Panc1 (cell line): ENCODE results near the gene SPINK1. TPM values are rescaled to one million over a fixed set of nuclear protein-coding genes. Genes with fewer than 3 reads are reported as not detected.

Experiments used
- ATAC-seq: fragments of 200-7000 bp; cut with Tn5 transposase; 2 replicates; pipeline ENCODE4 v1.9.1; 2020; ENCODE audit warnings: mild to moderate bottlenecking, moderate library complexity
- BruUV-seq: library from RNA; stranded (reverse); fragments of 400-500 nt; replicated peaks from 2 replicates; lab custom pipeline; 2021; lab: Mats Ljungman, UMichigan
- CTCF ChIA-PET: fragments of 300-600 bp; sonication (Branson Sonifier 250); formaldehyde crosslinking; loops from one replicate; lab custom pipeline; 2022; ENCODE audit warnings: antibody characterized with exemption; lab: Charles Lee
- POLR2A ChIA-PET: fragments of 300-600 bp; sonication (Branson Sonifier 250); formaldehyde crosslinking; loops from one replicate; lab custom pipeline; 2022; ENCODE audit warnings: antibody characterized with exemption; lab: Charles Lee
- DNase-seq: peaks from one replicate; pipeline ENCODE4 v3.0.0-alpha.2; 2010; ENCODE audit warnings: low read depth, low spot score
- H3K27ac ChIP-seq: 2 replicates; pipeline ENCODE4 v1.5.1; 2011; ENCODE audit warnings: mild to moderate bottlenecking, low read length, inconsistent platforms
- H3K27me3 ChIP-seq: fragments of 200-500 bp; sonication (Bioruptor generic); 2 replicates; pipeline ENCODE4 v1.6.0; 2014; ENCODE audit warnings: low read length, inconsistent platforms; ENCODE audit not compliant: control insufficient read depth, insufficient read depth
- H3K36me3 ChIP-seq: fragments of 200-500 bp; sonication (Bioruptor generic); 2 replicates; pipeline ENCODE4 v1.5.1; 2014; ENCODE audit warnings: inconsistent platforms, mild to moderate bottlenecking, low read length, moderate library complexity; ENCODE audit not compliant: control insufficient read depth, insufficient read depth
- H3K4me1 ChIP-seq: 2 replicates; pipeline ENCODE4 v1.5.1; 2011; ENCODE audit warnings: inconsistent platforms, mild to moderate bottlenecking, low read length, moderate library complexity; ENCODE audit not compliant: control insufficient read depth, insufficient read depth
- H3K4me3 ChIP-seq, 2 experiments: 2 replicates each; pipeline ENCODE4 v1.5.1; 2011 to 2012; ENCODE audit warnings: low read depth in 2 of 2, low read length in 2 of 2, mild to moderate bottlenecking in 2 of 2, inconsistent platforms in 1 of 2, moderate library complexity in 1 of 2
- H3K9me3 ChIP-seq: fragments of 200-500 bp; sonication (Bioruptor generic); 2 replicates; pipeline ENCODE4 v1.5.1; 2014; ENCODE audit warnings: low read depth, mild to moderate bottlenecking, inconsistent platforms, low read length, moderate library complexity; ENCODE audit not compliant: control insufficient read depth, insufficient read depth
- POLR2AphosphoS5 ChIP-seq: IDR thresholded peaks from 2 replicates; pipeline ENCODE4 v1.6.1; 2012; ENCODE audit warnings: mild to moderate bottlenecking, low read depth, low read length, moderate library complexity
- REST ChIP-seq, 2 experiments: IDR thresholded peaks; 2 replicates each; pipeline ENCODE4 v1.6.1; 2011 to 2012; ENCODE audit warnings: low read depth in 2 of 2, control low read depth in 1 of 2, low read length in 1 of 2, mild to moderate bottlenecking in 1 of 2, moderate library complexity in 1 of 2; ENCODE audit not compliant: insufficient read depth in 1 of 2
- SIN3A ChIP-seq: IDR thresholded peaks from 2 replicates; pipeline ENCODE4 v1.6.1; 2012; ENCODE audit warnings: low read depth, mild to moderate bottlenecking, low read length, moderate library complexity, borderline replicate concordance; ENCODE audit not compliant: insufficient read depth
- TCF7L2 ChIP-seq: IDR thresholded peaks from 2 replicates; pipeline ENCODE4 v1.6.1; 2011; ENCODE audit warnings: mild to moderate bottlenecking, low read depth, low read length, inconsistent platforms
- in situ Hi-C: cut with HindIII; loops from 2 replicates; pipeline ENCODE4 v1.10.0; 2016; ENCODE audit warnings: low sequenced_read_pairs, low pct_unique_long_range_greater_than_20kb
- intact Hi-C: fragments of 100-400 bp; cut with micrococcal nuclease; formaldehyde crosslinking; loops from one replicate; pipeline ENCODE4 v1.10.0; 2022; ENCODE audit not compliant: unreplicated experiment
- total RNA-seq: library from RNA; stranded (reverse); gene quantifications from one replicate; pipeline ENCODE4 v1.2.1, GENCODE V29; 2021; ENCODE audit not compliant: unreplicated experiment
- TF ChIP-seq, protein P1 (sequence below): fragments of 450-650 bp; IDR thresholded peaks from 2 replicates; pipeline ENCODE4 v1.5.1; 2017; ENCODE audit warnings: mild to moderate bottlenecking

SPINK1 gene
- total RNA-seq, 1 experiment from 2014 or later, result 3.0 TPM

DNA sequence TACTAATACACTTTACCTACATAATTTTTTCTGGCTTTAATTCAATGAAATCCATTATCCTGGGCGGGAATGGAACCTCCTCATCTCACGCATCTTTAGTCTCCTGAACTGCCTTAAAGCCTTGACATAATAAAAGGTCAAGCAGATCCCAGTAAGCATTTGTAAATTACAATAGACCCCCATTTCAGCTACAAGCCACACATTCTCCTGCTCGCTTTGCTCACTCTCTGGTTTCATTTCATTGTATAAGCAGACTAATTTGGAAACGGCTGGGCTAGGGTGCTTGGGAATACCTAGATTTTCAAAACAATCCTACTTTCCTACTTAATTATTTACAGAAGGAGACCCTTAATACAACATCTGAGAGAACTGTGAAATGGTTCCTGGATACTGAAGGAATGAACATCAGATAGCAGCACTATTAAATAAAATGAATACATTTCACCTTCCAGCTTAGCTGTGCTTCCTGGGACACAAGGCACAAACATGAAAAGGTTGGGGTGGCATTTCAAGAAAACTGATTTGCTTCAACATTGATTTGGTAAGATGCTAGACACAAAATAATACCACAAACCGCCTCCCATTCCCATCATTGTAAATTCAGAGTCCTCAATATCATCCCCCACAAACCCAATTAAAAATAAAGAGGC, 50.4 kb downstream of the SPINK1 start:
- DNase-seq, result no peak
- Histone ChIP-seq H3K9me3 (no peaks in the 10 kb centered on the region), H3K27me3 (no peaks in the 10 kb centered on the region), H3K27ac (no peak overlapping the region), H3K4me1 (no peaks in the 10 kb centered on the region), H3K4me3 (no peak overlapping the region), H3K36me3 (no peaks in the 10 kb centered on the region)
- POLR2A ChIA-PET, result no interaction called here
- in situ Hi-C loops (no loop called here), intact Hi-C loops (no loop called here)
- TF ChIP-seq, protein P1, sequence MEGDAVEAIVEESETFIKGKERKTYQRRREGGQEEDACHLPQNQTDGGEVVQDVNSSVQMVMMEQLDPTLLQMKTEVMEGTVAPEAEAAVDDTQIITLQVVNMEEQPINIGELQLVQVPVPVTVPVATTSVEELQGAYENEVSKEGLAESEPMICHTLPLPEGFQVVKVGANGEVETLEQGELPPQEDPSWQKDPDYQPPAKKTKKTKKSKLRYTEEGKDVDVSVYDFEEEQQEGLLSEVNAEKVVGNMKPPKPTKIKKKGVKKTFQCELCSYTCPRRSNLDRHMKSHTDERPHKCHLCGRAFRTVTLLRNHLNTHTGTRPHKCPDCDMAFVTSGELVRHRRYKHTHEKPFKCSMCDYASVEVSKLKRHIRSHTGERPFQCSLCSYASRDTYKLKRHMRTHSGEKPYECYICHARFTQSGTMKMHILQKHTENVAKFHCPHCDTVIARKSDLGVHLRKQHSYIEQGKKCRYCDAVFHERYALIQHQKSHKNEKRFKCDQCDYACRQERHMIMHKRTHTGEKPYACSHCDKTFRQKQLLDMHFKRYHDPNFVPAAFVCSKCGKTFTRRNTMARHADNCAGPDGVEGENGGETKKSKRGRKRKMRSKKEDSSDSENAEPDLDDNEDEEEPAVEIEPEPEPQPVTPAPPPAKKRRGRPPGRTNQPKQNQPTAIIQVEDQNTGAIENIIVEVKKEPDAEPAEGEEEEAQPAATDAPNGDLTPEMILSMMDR, result no peak
- TF ChIP-seq REST (IDR thresholded peaks at IDR 0.05; ENCODE audit: insufficient read depth in 1 of 2, low read depth in 2 of 2, low read length in 1 of 2) (no peak), TCF7L2 (no peak), POLR2AphosphoS5 (no peak), SIN3A (no peak)
- CTCF ChIA-PET, result no interaction called here
- no peak for ATAC-seq
- BruUV-seq, result no TSS peak

DNA sequence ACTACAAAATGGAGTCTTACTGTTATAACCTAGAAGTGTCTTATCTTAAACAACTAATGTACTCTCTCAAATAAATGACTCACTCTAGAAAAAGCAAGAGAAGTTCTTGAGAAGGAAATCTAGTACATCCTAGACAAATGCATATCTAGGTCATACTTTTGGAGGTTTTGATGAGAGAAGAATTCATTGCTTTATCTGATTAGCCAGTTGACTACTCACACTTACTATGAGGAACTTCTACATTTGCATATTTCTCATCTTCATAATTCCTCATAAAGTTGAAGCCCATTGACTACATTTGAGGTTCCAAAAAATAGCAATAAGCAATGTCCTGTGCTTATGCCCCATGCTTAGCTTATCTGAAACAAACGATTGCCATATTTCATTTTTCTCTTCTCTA, 51.8 kb downstream of the SPINK1 start:
- ATAC-seq, result no peak
- no TSS peak for BruUV-seq
- CTCF ChIA-PET, result no interaction called here
- Histone ChIP-seq H3K4me1 (no peaks in the 10 kb centered on the region), H3K27me3 (no peaks in the 10 kb centered on the region), H3K4me3 (no peak overlapping the region), H3K27ac (no peak overlapping the region), H3K36me3 (no peaks in the 10 kb centered on the region), H3K9me3 (no peaks in the 10 kb centered on the region)
- TF ChIP-seq, protein P1, result no peak
- TF ChIP-seq POLR2AphosphoS5, result no peak
- TF ChIP-seq REST (IDR thresholded peaks at IDR 0.05; ENCODE audit: insufficient read depth in 1 of 2, low read depth in 2 of 2, low read length in 1 of 2), result no peak
- TF ChIP-seq SIN3A, result no peak
- TF ChIP-seq TCF7L2, result no peak
- in situ Hi-C loops (no loop called here), intact Hi-C loops (no loop called here)
- POLR2A ChIA-PET, result no interaction called here
- DNase-seq, result no peak
